ENCODE data around the gene RFX3. TPM values are rescaled to one million over a fixed set of nuclear protein-coding genes. Genes with fewer than 3 reads are reported as not detected.

RFX3 gene
- total RNA-seq, 4 donors from 2014 or later, result 2.1 to 11.5 (median 7.3) TPM

DNA sequence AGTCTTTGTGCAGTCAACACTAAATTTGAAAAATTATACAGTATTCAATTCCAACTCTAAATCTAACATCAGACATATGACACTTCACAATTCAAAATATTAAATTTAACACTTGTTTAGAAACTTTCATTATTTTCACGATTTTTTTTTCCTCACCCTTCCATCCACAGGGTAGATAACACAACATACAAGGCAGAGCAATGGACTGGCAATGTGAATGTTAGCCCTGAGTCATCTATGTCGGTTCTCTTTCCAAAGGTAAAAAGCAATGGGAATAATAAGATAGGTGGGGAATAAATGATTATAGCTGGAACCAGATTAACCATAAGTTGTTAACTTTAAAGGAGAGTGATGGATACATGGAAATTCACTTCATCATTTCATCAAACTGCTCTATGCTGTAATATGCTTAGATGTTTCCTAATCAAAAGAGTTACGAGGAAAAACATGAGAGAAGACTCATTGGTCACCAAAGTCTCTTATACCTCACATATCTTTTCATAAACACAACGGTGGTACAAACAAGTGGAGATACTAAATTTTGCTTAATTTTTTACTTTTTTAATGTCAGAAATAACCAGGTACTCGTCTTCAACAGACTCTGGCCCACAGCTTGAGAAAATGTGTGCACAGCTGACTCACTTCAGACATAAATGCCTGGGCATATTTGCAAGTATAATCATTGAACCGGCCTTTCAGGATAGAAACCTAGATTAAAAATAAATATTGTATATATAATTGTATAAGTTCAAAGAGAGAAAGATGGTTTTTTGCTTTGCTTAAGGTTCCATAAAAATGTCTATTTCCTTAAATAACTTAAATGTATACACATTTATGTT, 23.0 kb downstream of the RFX3 start:
- intact Hi-C loops (cut with DNase I; ENCODE audit: low total_unique reads) (no loop called here), in situ Hi-C loops (cut with MboI; ENCODE audit: low sequenced_read_pairs in 4 of 4) (no loop called here)
- Histone ChIP-seq H3K36me3 (no peaks in the 10 kb centered on the region), H3K27ac (peak overlapping the region; percentile 30 to 71 (median 56)), H3K27me3 (no peaks in the 10 kb centered on the region), H3K9me3 (no peaks in the 10 kb centered on the region), H3K4me3 (no peak overlapping the region), H3K4me1 (peaks cover 7 to 36% of the 10 kb centered on the region in 2 donors)
- DNase-seq (no peak), ATAC-seq (no peak)
- TF ChIP-seq CTCF (IDR thresholded peaks at IDR 0.05 in 4 of 5, conservative IDR thresholded peaks at IDR 0.05 in 1 of 5) (no peak), POLR2A (IDR thresholded peaks at IDR 0.05) (no peak)

DNA sequence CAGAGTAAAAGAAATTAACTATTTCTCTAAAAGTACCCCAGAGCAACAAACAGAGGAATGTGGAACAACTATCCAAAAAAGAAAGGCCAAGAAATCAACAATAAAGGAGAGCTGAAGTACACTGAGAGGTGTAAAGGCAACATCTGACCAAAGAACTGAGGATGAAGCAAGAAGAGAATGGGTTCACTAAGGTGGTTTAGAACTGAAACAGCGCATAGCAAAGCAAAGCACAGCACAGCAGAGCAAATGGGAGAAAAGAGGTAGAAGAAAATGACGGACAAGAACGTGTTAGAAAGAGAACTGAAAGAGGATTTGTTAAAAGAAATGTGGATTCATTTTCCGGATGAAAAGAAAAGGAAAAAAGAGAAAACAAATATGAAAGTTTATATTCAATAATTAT, 25.8 kb downstream of the RFX3 start:
- no peaks in the 10 kb centered on the region for H3K36me3 ChIP-seq
- peak overlapping the region; percentile 63 to 81 (median 72) for H3K27ac ChIP-seq
- no peaks in the 10 kb centered on the region for H3K9me3 ChIP-seq
- DNase-seq, result no peak
- in situ Hi-C loops (cut with MboI; ENCODE audit: low sequenced_read_pairs in 4 of 4) (no loop called here), intact Hi-C loops (cut with DNase I; ENCODE audit: low total_unique reads) (no loop called here)
- peak overlapping the region in 3 of 4 donors; percentile 0 to 44 (median 18) for H3K4me3 ChIP-seq
- peaks cover 25 to 52% of the 10 kb centered on the region in 2 donors for H3K4me1 ChIP-seq
- peak; percentile 40 to 57 for ATAC-seq
- TF ChIP-seq POLR2A (IDR thresholded peaks at IDR 0.05) (no peak), CTCF (IDR thresholded peaks at IDR 0.05 in 4 of 5, conservative IDR thresholded peaks at IDR 0.05 in 1 of 5) (no peak)
- no peaks in the 10 kb centered on the region for H3K27me3 ChIP-seq

DNA sequence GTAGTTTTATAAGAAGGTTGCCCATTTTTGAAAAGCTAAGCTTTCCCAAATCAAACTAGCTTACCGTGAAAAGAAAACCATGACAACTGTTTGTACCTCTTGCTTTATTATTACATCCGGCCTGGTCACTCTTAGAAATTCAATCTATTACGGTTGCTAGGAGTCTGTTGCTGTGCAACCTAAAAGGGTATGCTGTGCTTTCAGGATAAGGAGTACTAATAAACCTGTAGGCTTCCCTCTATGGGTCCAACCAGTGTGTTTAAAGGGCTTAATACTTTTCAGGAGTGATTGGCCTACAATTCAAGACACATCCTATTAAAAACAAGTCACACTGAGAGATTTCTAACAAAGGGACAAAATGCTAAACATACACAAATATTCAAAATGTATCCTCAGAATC, 27.1 kb downstream of the RFX3 start:
- Histone ChIP-seq H3K4me3 (peak overlapping the region; percentile 4 to 26 (median 18)), H3K36me3 (no peaks in the 10 kb centered on the region), H3K27ac (peak overlapping the region; percentile 63 to 81 (median 72)), H3K4me1 (peaks cover 25 to 57% of the 10 kb centered on the region in 2 donors), H3K9me3 (no peaks in the 10 kb centered on the region), H3K27me3 (no peaks in the 10 kb centered on the region)
- intact Hi-C loops (cut with DNase I; ENCODE audit: low total_unique reads) (no loop called here), in situ Hi-C loops (cut with MboI; ENCODE audit: low sequenced_read_pairs in 4 of 4) (no loop called here)
- ATAC-seq (peak in 1 of 2 donors; percentile 55), DNase-seq (no peak)
- TF ChIP-seq POLR2A (IDR thresholded peaks at IDR 0.05), result no peak
- no peak for TF ChIP-seq CTCF (IDR thresholded peaks at IDR 0.05 in 4 of 5, conservative IDR thresholded peaks at IDR 0.05 in 1 of 5)

DNA sequence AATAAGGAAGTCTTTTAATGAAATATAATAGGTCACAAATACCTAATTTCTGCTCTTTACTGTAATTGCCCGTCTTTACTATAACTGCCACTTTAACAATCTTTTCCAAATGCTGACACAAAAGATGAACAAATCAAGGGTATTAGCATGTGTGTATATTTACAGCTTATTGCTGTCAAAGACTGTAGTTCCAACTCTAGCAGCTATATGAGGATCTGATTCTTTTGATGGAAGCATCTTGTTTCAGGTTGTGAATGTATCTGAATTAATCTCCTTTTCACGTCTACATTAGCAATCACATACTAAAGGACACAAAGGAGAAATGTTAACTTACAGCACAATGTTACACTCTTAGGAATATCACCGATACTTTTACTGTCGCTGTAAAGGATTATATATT, 27.9 kb downstream of the RFX3 start:
- Histone ChIP-seq H3K27ac (peak overlapping the region; percentile 63 to 81 (median 72)), H3K4me3 (peak overlapping the region; percentile 4 to 26 (median 18)), H3K9me3 (no peaks in the 10 kb centered on the region), H3K4me1 (peaks cover 25 to 57% of the 10 kb centered on the region in 2 donors), H3K36me3 (no peaks in the 10 kb centered on the region), H3K27me3 (no peaks in the 10 kb centered on the region)
- DNase-seq, result no peak
- peak in 1 of 2 donors; percentile 20 for ATAC-seq
- intact Hi-C loops (cut with DNase I; ENCODE audit: low total_unique reads), result no loop called here
- in situ Hi-C loops (cut with MboI; ENCODE audit: low sequenced_read_pairs in 4 of 4), result no loop called here
- TF ChIP-seq CTCF (IDR thresholded peaks at IDR 0.05 in 4 of 5, conservative IDR thresholded peaks at IDR 0.05 in 1 of 5) (peak in 2 of 5 experiments; percentile 12 to 17), POLR2A (IDR thresholded peaks at IDR 0.05) (no peak)

Data from gastrocnemius medialis (tissue), 4 donors.